CD4-positive, alpha-beta T cell (primary cell): ENCODE measurements around the gene TCEAL8. TPM values are rescaled to one million over a fixed set of nuclear protein-coding genes. Genes with fewer than 3 reads are reported as not detected.

Source experiments
- ATAC-seq: fragments of 200-7000 bp; cut with Tn5 transposase; one replicate; pipeline ENCODE4 v1.10.0; 2022; ENCODE audit warnings: mild to moderate bottlenecking; ENCODE audit not compliant: poor library complexity
- CTCF ChIA-PET: fragments of 350-600 bp; sonication (Branson Sonifier 250); formaldehyde crosslinking; loops from one replicate; lab custom pipeline; 2021; ENCODE audit warnings: antibody characterized with exemption, inconsistent platforms; lab: Charles Lee
- POLR2A ChIA-PET: fragments of 350-600 bp; sonication (Branson Sonifier 250); formaldehyde crosslinking; loops from one replicate; lab custom pipeline; 2021; ENCODE audit warnings: antibody characterized with exemption, inconsistent platforms; lab: Charles Lee
- DNase-seq, 14 experiments: peaks; one replicate each; pipeline ENCODE4 v3.0.0-alpha.2; 2013 to 2020; ENCODE audit warnings: mixed read lengths in 2 of 14
- H3K27ac ChIP-seq, 2 donors: one replicate each; pipeline versions ENCODE4 v1.5.1 to v1.7.0; 2013; ENCODE audit warnings: low read length in 2 of 2, low read depth in 1 of 2, mild to moderate bottlenecking in 1 of 2
- H3K27me3 ChIP-seq, 2 experiments: 1 replicate in 1 of 2; 2 replicates in 1 of 2; pipeline versions ENCODE4 v1.6.1 to v1.7.0; 2013; ENCODE audit warnings: low read length in 2 of 2, control low read depth in 1 of 2, mild to moderate bottlenecking in 1 of 2, moderate library complexity in 1 of 2; ENCODE audit not compliant: insufficient read depth in 2 of 2, control insufficient read depth in 1 of 2
- H3K36me3 ChIP-seq: one replicate; pipeline ENCODE4 v1.6.1; 2013; ENCODE audit warnings: low read length, control low read depth; ENCODE audit not compliant: insufficient read depth
- H3K4me1 ChIP-seq: one replicate; pipeline ENCODE4 v1.6.1; 2013; ENCODE audit warnings: low read length, control low read depth; ENCODE audit not compliant: insufficient read depth
- H3K4me3 ChIP-seq: one replicate; pipeline ENCODE4 v1.5.1; 2013; ENCODE audit warnings: mild to moderate bottlenecking, low read length, moderate library complexity
- H3K9me3 ChIP-seq, 2 experiments: 1 replicate in 1 of 2; 2 replicates in 1 of 2; pipeline versions ENCODE4 v1.6.1 to v1.7.0; 2013; ENCODE audit warnings: low read length in 2 of 2, mild to moderate bottlenecking in 2 of 2, control low read depth in 1 of 2, moderate library complexity in 1 of 2; ENCODE audit not compliant: control insufficient read depth in 1 of 2, insufficient read depth in 1 of 2
- H3K27ac Mint-ChIP-seq: one replicate; pipeline ENCODE4 v1.8.0; 2020; ENCODE audit warnings: mixed read lengths
- H3K27me3 Mint-ChIP-seq: one replicate; pipeline ENCODE4 v1.8.0; 2021; ENCODE audit warnings: mixed read lengths
- H3K36me3 Mint-ChIP-seq: one replicate; pipeline ENCODE4 v1.8.0; 2021; ENCODE audit warnings: low read depth, mixed read lengths
- H3K4me1 Mint-ChIP-seq: one replicate; pipeline ENCODE4 v1.8.0; 2021; ENCODE audit warnings: low read depth, mixed read lengths
- H3K4me3 Mint-ChIP-seq: one replicate; pipeline ENCODE4 v1.8.0; 2020; ENCODE audit warnings: mild to moderate bottlenecking, mixed read lengths
- H3K9me3 Mint-ChIP-seq: one replicate; pipeline ENCODE4 v1.8.0; 2020; ENCODE audit warnings: mixed read lengths
- CTCF ChIP-seq: fragments of 200-600 bp; IDR thresholded peaks from one replicate; pipeline ENCODE4 v1.8.0; 2022; ENCODE audit warnings: antibody characterized with exemption, mild to moderate bottlenecking
- intact Hi-C, 2 experiments: fragments of 100-400 bp; cut with DNase I in 1 of 2; cut with micrococcal nuclease in 1 of 2; formaldehyde crosslinking; loops; one replicate each; pipeline versions ENCODE4 v1.15.1 to v1.9.0; 2023 to 2025; cut with DNase I, micrococcal nuclease
- total RNA-seq, 174 experiments: library from RNA in 2 of 174; stranded (reverse) in 2 of 174; gene quantifications; one replicate each; pipeline ENCODE4 v1.2.3 and lab custom pipeline; 2021 to 2026

Gene TCEAL8
- total RNA-seq, 2 experiments from 2014 or later = 12.1 to 14.9 TPM

DNA sequence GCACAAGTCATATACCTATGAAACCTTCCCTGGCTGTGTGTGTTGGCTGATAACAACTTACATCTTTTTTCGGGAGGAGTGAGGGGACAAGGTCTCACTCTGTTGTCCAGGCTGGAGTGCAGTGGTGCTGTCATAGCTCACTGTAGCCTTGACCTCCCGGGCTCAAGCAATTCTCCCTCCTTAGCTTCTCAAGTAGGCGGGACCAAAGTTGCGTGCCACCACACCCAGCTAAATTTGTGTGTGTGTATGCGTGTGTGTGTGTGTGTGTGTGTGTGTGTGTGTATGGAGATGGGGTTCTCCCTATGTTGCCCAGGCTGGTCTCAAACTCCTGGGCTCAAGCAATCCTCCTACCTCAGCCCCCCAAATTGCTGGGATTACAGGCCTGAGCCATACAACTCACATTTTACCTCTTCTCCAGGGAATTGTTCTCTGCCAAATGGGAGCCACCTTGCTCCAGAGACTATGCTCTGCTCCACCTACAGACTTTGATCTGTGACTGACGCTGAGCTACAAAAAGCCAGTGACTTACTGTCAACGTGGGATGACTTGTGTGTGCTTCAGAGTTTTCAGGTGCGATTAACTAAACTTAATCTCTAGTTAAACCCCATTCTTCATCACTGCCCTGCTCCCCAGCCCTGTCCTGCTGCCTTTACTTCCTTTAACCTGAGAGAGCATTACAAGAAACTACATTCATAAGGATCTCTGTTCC lies 42.1 kb downstream of the TCEAL8 start:
- ChIA-PET CTCF (interaction anchor here (1.0 to 3.1 kb wide), 2 partner anchors 251 to 277 kb away, joined by 3 to 15 read pairs; no protein-coding TSS in a partner anchor), POLR2A (no interaction called here)
- peaks cover 22% of the 10 kb centered on the region for H3K36me3 Mint-ChIP-seq
- no peaks in the 10 kb centered on the region for H3K9me3 Mint-ChIP-seq
- H3K27me3 Mint-ChIP-seq = peaks cover 4% of the 10 kb centered on the region
- Histone ChIP-seq H3K4me3 (no peak overlapping the region), H3K27ac (no peak overlapping the region), H3K36me3 (peaks cover 2% of the 10 kb centered on the region), H3K4me1 (peaks cover 12% of the 10 kb centered on the region), H3K27me3 (no peaks in the 10 kb centered on the region), H3K9me3 (no peaks in the 10 kb centered on the region)
- intact Hi-C loops = loop anchor here in 1 of 2 experiments (10.0 kb wide), 3 partner anchors 482 to 1278 kb away; partner anchors contain the start of genes FAM199X and ZMAT1
- ATAC-seq (no peak), DNase-seq (no peak)
- no peak for TF ChIP-seq CTCF
- no peak overlapping the region for H3K27ac Mint-ChIP-seq
- H3K4me3 Mint-ChIP-seq = no peak overlapping the region
- H3K4me1 Mint-ChIP-seq = peaks cover 13% of the 10 kb centered on the region

GRCh38 chrX:103211012-103211715 lies 43.8 kb downstream of the TCEAL8 start:
- DNase-seq (peak; percentile 13 to 72 (median 29)), ATAC-seq (no peak)
- intact Hi-C loops = loop anchor here (1.0 to 10.0 kb wide), 5 partner anchors 37 to 1276 kb away; partner anchors contain the start of genes FAM199X (in 1 of the 2) and ZMAT1 (in 1 of the 2)
- Histone ChIP-seq H3K4me1 (peaks cover 11% of the 10 kb centered on the region), H3K27me3 (no peaks in the 10 kb centered on the region), H3K4me3 (no peak overlapping the region), H3K36me3 (no peaks in the 10 kb centered on the region), H3K27ac (no peak overlapping the region), H3K9me3 (no peaks in the 10 kb centered on the region)
- peak; percentile 60 for TF ChIP-seq CTCF
- peak overlapping the region; percentile 20 for H3K4me3 Mint-ChIP-seq
- H3K9me3 Mint-ChIP-seq = no peaks in the 10 kb centered on the region
- ChIA-PET POLR2A (interaction anchor here (1.0 to 1.4 kb wide), 3 partner anchors 38 to 254 kb away, joined by 3 to 7 read pairs (median 3); partner anchors contain the start of gene TCEAL8), CTCF (interaction anchor here (0.6 to 3.1 kb wide), 7 partner anchors 11 to 279 kb away, joined by 3 to 15 read pairs (median 3); partner anchors contain the start of gene TCEAL8)
- H3K36me3 Mint-ChIP-seq = peaks cover 11% of the 10 kb centered on the region
- peaks cover 4% of the 10 kb centered on the region for H3K4me1 Mint-ChIP-seq
- H3K27ac Mint-ChIP-seq = no peak overlapping the region
- peaks cover 8% of the 10 kb centered on the region for H3K27me3 Mint-ChIP-seq

- Histone ChIP-seq H3K4me1 (peaks cover 5% of the 10 kb centered on the region), H3K27me3 (no peaks in the 10 kb centered on the region), H3K9me3 (no peaks in the 10 kb centered on the region), H3K27ac (no peak overlapping the region), H3K36me3 (no peaks in the 10 kb centered on the region), H3K4me3 (no peak overlapping the region)
- POLR2A ChIA-PET = no interaction called here
- ATAC-seq (no peak), DNase-seq (no peak)
- H3K36me3 Mint-ChIP-seq = peaks cover 6% of the 10 kb centered on the region
- H3K27ac Mint-ChIP-seq = no peak overlapping the region
- CTCF ChIA-PET = interaction anchor here (1.6 kb wide), 1 partner anchor 39 kb away, joined by 8 read pairs; no protein-coding TSS in a partner anchor
- H3K4me3 Mint-ChIP-seq = no peak overlapping the region
- no peaks in the 10 kb centered on the region for H3K4me1 Mint-ChIP-seq
- intact Hi-C loops = loop anchor here in 1 of 2 experiments (1.0 to 10.0 kb wide), 4 partner anchors 38 to 1275 kb away; partner anchors contain the start of genes FAM199X and ZMAT1
- no peak for TF ChIP-seq CTCF
- H3K9me3 Mint-ChIP-seq = no peaks in the 10 kb centered on the region
- peaks cover 8% of the 10 kb centered on the region for H3K27me3 Mint-ChIP-seq
These were observed 44.9 kb downstream of the TCEAL8 start for GRCh38 chrX:103210056-103210455.

Other genes with a start within 250 kb of the TCEAL8 start
- under 1 TPM; 0.44 to 0.53 TPM for gene BEX1, start 191.0 kb downstream of the TCEAL8 start, total RNA-seq
- gene NXF3, start 162.0 kb downstream of the TCEAL8 start, total RNA-seq = not detected
- gene BEX4, start 40.0 kb downstream of the TCEAL8 start, total RNA-seq = 10 to 100 TPM; 60.8 to 61.0 TPM
- gene TCEAL5, start 21.6 kb upstream of the TCEAL8 start, total RNA-seq = not detected
- 10 to 100 TPM; 46.4 to 49.3 TPM for gene BEX2, start 55.8 kb upstream of the TCEAL8 start, total RNA-seq
- gene TCEAL7, start 75.1 kb upstream of the TCEAL8 start, total RNA-seq = not detected
- gene TCEAL9, start 101.4 kb upstream of the TCEAL8 start, total RNA-seq = not detected
- gene BEX3, start 121.4 kb upstream of the TCEAL8 start, total RNA-seq = 10 to 100 TPM; 13.9 to 15.7 TPM